Tibial nerve (tissue), 4 donors: Measurements from ENCODE around the gene HCFC1. TPM values are rescaled to one million over a fixed set of nuclear protein-coding genes. Genes with fewer than 3 reads are reported as not detected.

Source experiments
- DNase-seq, 2 donors: peaks; one replicate each; pipeline ENCODE4 v3.0.0-alpha.2; 2019; ENCODE audit warnings: low spot score in 2 of 2
- H3K27ac ChIP-seq, 4 donors: fragments of 200-600 bp; sonication (generic) in 3 of 4; one replicate each; pipeline ENCODE4 v1.5.1; 2017 to 2019; ENCODE audit warnings: mild to moderate bottlenecking in 1 of 4
- H3K27me3 ChIP-seq, 2 donors: fragments of 200-600 bp; sonication (generic) in 1 of 2; one replicate each; pipeline versions ENCODE4 v1.5.1 to v1.6.0; 2017 to 2019
- H3K36me3 ChIP-seq, 3 donors: fragments of 200-600 bp; sonication (generic); one replicate each; pipeline ENCODE4 v1.5.1; 2018 to 2019
- H3K4me1 ChIP-seq, 4 donors: fragments of 200-600 bp; sonication (generic) in 3 of 4; one replicate each; pipeline ENCODE4 v1.5.1; 2017 to 2019
- H3K4me3 ChIP-seq, 4 donors: fragments of 200-600 bp; sonication (generic) in 3 of 4; one replicate each; pipeline ENCODE4 v1.5.1; 2017 to 2019; ENCODE audit warnings: mild to moderate bottlenecking in 1 of 4, moderate library complexity in 1 of 4
- H3K9me3 ChIP-seq, 4 donors: fragments of 200-600 bp; sonication (generic) in 3 of 4; one replicate each; pipeline ENCODE4 v1.5.1; 2017 to 2019
- EP300 ChIP-seq, 2 donors: sonication (generic); formaldehyde crosslinking; IDR thresholded peaks; one replicate each; pipeline ENCODE4 v1.6.1; 2017; ENCODE audit warnings: antibody characterized with exemption in 2 of 2, mild to moderate bottlenecking in 1 of 2
- POLR2A ChIP-seq, 2 donors: fragments of 450-650 bp; IDR thresholded peaks; one replicate each; pipeline ENCODE4 v1.6.1; 2017; ENCODE audit warnings: antibody characterized with exemption in 2 of 2, mild to moderate bottlenecking in 2 of 2, moderate library complexity in 2 of 2
- WGBS, 2 donors: methylation state at CpG; one replicate each; pipeline ENCODE4 v1.1.5; 2018; 5-methylcytosine and 5-hydroxymethylcytosine counted together
- total RNA-seq, 4 donors: library from RNA; depleted of rRNA; stranded (reverse); fragments of >200 nt; gene quantifications; one replicate each; pipeline ENCODE4 v1.1.0, GENCODE V29; 2016
- TF ChIP-seq, protein P1 (sequence below), 5 experiments: fragments of 200-600 bp in 3 of 5; fragments of 450-650 bp in 2 of 5; sonication (generic) in 3 of 5; IDR thresholded peaks; one replicate each; pipeline ENCODE4 v1.5.1; 2016 to 2019; ENCODE audit warnings: antibody characterized with exemption in 5 of 5, mild to moderate bottlenecking in 3 of 5, moderate library complexity in 2 of 5

The HCFC1 gene
- total RNA-seq, 4 donors from 2014 or later = 42.6 to 52.2 (median 48.9) TPM

DNA sequence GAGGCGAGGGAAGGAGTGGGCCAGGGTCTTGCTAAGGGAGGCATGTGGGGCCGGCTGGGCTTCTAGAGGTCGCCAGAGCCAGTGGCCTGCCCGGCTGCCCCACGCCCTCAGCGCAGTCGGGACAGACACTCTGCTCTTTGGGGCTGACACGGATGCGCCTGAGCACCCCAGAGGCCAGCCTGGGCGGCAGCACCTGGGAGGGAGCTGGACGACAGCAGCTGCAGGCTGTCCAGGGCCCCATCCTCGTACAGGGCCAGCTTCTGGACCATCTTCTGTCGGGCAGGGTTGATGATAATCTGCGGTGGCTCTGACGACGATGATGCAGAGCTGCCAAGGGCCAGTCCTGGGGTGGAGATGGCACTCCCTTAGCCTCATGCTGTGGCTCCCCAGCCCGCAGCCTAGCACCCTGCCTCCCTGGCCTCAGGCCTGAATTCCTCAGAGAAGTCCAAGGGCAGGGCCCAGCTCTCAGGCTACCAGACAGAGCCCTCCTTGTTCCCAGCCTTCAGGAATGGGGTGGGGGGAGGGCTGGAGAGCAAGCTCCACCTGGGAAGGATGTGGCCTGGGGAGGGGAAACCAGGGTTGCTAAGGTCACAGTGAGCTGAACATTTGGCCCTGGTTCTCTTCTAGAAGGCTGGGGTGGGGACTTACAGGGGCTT, 40.8 kb upstream of the HCFC1 start:
- 44 to 100% methylated on average over 1 to 17 of the region's 17 CpGs for WGBS, 2 donors
- peaks cover 0 to 37% (median 0%) of the 10 kb centered on the region in 3 donors for H3K36me3 ChIP-seq
- no peaks in the 10 kb centered on the region for H3K27me3 ChIP-seq
- peak overlapping the region in 3 of 4 donors; percentile 74 to 82 (median 82) for H3K27ac ChIP-seq
- TF ChIP-seq, protein P1, sequence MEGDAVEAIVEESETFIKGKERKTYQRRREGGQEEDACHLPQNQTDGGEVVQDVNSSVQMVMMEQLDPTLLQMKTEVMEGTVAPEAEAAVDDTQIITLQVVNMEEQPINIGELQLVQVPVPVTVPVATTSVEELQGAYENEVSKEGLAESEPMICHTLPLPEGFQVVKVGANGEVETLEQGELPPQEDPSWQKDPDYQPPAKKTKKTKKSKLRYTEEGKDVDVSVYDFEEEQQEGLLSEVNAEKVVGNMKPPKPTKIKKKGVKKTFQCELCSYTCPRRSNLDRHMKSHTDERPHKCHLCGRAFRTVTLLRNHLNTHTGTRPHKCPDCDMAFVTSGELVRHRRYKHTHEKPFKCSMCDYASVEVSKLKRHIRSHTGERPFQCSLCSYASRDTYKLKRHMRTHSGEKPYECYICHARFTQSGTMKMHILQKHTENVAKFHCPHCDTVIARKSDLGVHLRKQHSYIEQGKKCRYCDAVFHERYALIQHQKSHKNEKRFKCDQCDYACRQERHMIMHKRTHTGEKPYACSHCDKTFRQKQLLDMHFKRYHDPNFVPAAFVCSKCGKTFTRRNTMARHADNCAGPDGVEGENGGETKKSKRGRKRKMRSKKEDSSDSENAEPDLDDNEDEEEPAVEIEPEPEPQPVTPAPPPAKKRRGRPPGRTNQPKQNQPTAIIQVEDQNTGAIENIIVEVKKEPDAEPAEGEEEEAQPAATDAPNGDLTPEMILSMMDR (IDR thresholded peaks at IDR 0.05) = no peak
- TF ChIP-seq POLR2A (IDR thresholded peaks at IDR 0.05) = no peak
- no peak for TF ChIP-seq EP300 (IDR thresholded peaks at IDR 0.05)
- no peaks in the 10 kb centered on the region for H3K9me3 ChIP-seq
- peak in 1 of 2 donors; percentile 23 for DNase-seq
- no peak overlapping the region for H3K4me3 ChIP-seq
- peaks cover 0 to 23% (median 10%) of the 10 kb centered on the region in 4 donors for H3K4me1 ChIP-seq

DNA sequence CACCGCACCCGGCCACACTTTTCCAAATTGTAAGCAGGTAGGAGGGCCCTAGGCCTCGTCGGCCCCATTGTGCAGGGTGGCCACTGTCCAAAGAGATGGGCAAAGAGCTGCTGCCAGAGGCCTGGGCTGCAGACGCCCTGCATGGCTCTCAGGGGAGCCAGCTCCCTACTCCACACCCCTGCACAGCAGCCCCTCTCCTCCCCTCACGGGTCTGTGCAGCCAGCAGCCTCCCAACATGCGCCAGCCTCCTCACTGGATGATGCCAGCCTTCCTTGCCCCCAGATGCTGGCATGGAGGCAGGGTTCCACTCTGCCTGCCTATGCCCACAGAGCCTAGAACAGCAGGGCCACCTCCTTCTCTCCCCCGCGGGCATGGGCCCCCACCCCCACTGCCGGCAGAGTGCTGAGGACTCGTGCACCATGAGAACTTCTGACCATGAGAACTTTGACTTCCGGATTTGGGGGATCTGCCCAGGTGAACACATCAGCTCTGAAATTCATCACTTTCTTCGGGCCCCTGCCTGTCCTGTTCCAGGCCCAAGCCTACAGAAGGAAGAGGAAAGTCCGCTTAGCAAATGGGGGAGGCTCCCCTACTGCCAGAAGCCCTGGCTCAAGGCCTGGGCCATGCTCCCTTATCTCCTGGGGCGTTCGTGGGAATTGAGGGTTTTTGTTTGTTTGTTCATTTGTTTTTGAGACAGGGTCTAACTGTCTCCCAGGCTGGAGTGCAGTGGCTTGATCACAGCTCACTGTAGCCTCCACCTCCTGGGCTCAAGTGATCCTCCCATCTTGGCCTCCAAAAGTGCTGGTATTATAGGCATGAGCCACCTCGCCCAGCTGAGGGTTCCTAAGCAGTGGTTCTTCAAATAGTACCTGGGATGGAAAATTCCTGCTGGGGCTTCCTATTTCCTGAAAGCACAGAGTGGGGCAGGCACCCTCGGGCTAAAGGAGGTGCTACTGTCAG, 40.0 kb upstream of the HCFC1 start:
- Histone ChIP-seq H3K4me3 (no peak overlapping the region), H3K27me3 (no peaks in the 10 kb centered on the region), H3K4me1 (peaks cover 0 to 23% (median 10%) of the 10 kb centered on the region in 4 donors), H3K27ac (peak overlapping the region in 3 of 4 donors; percentile 74 to 82 (median 82)), H3K36me3 (peaks cover 0 to 29% (median 0%) of the 10 kb centered on the region in 3 donors), H3K9me3 (no peaks in the 10 kb centered on the region)
- WGBS, 2 donors = 72 to 78% methylated on average over 12 to 18 of the region's 18 CpGs
- TF ChIP-seq POLR2A (IDR thresholded peaks at IDR 0.05) (no peak), EP300 (IDR thresholded peaks at IDR 0.05) (no peak)
- TF ChIP-seq, protein P1 (IDR thresholded peaks at IDR 0.05) = no peak
- no peak for DNase-seq

DNA sequence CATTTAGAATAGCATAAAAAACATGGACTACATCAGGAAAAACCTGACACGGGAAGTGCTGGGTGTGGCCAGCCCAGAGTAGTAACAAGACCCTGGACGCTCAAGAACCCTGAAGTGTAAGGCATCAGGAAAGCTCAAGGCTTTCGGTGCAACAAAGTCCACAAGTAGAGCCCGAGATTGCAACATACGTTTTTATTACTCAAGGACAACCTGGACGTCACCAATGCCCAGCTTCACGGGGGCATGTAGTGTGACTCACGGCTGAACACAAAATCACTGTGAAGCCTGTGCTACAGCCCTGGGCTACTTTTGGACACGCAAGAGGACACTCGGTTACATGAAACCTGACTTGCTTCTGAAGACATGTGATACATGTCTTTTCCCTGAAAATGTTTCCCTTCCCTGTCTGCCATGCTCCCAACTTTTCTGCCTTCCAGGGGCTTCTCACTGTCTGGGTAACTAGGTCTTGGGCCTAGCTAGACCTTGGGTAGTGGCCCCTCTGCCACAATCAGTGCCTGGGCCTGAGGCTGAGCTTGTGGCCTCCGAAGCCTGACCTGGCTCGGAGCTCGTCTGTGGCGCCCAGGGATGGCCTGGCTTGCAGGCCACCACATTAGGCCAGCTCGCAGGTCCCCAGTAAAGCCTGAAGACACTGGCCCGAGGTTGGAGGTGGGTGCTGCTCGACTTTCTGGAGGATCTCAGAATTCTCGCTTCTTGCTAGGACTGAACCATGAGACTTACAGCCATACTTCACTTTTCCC, 38.9 kb upstream of the HCFC1 start:
- H3K4me3 ChIP-seq = no peak overlapping the region
- no peak for TF ChIP-seq POLR2A (IDR thresholded peaks at IDR 0.05)
- no peak for TF ChIP-seq EP300 (IDR thresholded peaks at IDR 0.05)
- TF ChIP-seq, protein P1 (IDR thresholded peaks at IDR 0.05) = no peak
- H3K27ac ChIP-seq = peak overlapping the region in 1 of 4 donors; percentile 82
- peaks cover 0 to 23% (median 10%) of the 10 kb centered on the region in 4 donors for H3K4me1 ChIP-seq
- H3K9me3 ChIP-seq = no peaks in the 10 kb centered on the region
- DNase-seq = no peak
- peaks cover 0 to 17% (median 0%) of the 10 kb centered on the region in 3 donors for H3K36me3 ChIP-seq
- H3K27me3 ChIP-seq = no peaks in the 10 kb centered on the region
- WGBS, 2 donors = 76 to 82% methylated on average over 11 to 18 of the region's 18 CpGs

DNA sequence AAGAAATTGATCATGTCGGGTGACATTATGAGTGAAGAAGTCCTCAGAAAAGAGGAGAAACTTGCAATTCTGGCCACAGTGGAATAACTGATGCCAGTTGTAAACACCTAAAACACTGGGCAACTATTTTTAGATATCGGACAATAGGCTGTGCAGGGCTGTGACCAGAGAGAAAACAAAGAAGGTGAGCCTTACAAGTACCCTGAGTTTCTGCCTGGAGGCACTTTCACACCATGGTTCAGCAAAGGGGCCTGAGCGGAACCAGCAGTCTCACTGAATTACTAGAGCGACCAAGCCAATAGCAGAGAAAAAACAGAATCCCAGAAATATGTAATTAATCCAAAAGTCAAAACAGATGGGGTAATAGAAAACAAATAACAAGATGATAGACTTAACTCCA, 36.9 kb upstream of the HCFC1 start:
- 57 to 87% methylated on average over 4 of the region's 4 CpGs for WGBS, 2 donors
- H3K27ac ChIP-seq = peak overlapping the region in 1 of 4 donors; percentile 3

More for the DNA sequence above, 36.9 kb upstream of the HCFC1 start:
- H3K4me3 ChIP-seq = no peak overlapping the region
- peaks cover 0 to 18% (median 9%) of the 10 kb centered on the region in 4 donors for H3K4me1 ChIP-seq
- no peak for DNase-seq
- no peaks in the 10 kb centered on the region for H3K9me3 ChIP-seq
- TF ChIP-seq POLR2A (IDR thresholded peaks at IDR 0.05) = no peak
- TF ChIP-seq, protein P1 (IDR thresholded peaks at IDR 0.05) = no peak
- no peak for TF ChIP-seq EP300 (IDR thresholded peaks at IDR 0.05)
- H3K36me3 ChIP-seq = peaks cover 0 to 8% (median 0%) of the 10 kb centered on the region in 3 donors
- H3K27me3 ChIP-seq = no peaks in the 10 kb centered on the region
